ENCODE measurements around the gene SMOC2. TPM values are rescaled to one million over a fixed set of nuclear protein-coding genes. Genes with fewer than 3 reads are reported as not detected.

SMOC2 gene
- total and polyA plus RNA-seq, 2 experiments from 2014 or later = 1.9 to 3.2 TPM

DNA sequence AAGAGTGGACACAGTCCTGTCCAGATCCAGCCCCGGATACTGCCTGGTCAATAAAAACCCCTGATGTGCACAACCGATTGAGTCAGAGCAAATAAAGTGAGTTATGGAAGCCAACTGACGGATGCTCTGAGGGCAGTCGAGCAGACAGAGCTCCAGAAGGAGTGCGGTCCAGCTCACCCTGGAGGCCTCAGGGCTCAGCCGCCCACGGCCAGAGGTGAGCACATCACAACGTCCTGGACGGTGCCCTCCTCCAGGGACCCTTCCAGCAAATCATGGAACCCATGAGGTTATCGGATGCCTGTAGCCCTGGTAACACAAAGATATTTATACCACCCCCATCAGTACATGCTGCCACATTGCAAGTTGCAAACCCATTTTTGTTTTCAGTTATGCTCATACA lies 44.0 kb upstream of the SMOC2 start:
- Histone ChIP-seq H3K9me3 (ENCODE audit: low read depth) (no peaks in the 10 kb centered on the region), H3K27ac (no peak overlapping the region), H3K27me3 (no peaks in the 10 kb centered on the region), H3K36me3 (no peaks in the 10 kb centered on the region), H3K4me1 (ENCODE audit: low read depth) (no peaks in the 10 kb centered on the region), H3K4me3 (no peak overlapping the region)
- no peak for DNase-seq (ENCODE audit: low read depth in 1 of 2, low spot score in 1 of 2)
- TF ChIP-seq, protein P1, sequence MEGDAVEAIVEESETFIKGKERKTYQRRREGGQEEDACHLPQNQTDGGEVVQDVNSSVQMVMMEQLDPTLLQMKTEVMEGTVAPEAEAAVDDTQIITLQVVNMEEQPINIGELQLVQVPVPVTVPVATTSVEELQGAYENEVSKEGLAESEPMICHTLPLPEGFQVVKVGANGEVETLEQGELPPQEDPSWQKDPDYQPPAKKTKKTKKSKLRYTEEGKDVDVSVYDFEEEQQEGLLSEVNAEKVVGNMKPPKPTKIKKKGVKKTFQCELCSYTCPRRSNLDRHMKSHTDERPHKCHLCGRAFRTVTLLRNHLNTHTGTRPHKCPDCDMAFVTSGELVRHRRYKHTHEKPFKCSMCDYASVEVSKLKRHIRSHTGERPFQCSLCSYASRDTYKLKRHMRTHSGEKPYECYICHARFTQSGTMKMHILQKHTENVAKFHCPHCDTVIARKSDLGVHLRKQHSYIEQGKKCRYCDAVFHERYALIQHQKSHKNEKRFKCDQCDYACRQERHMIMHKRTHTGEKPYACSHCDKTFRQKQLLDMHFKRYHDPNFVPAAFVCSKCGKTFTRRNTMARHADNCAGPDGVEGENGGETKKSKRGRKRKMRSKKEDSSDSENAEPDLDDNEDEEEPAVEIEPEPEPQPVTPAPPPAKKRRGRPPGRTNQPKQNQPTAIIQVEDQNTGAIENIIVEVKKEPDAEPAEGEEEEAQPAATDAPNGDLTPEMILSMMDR (IDR thresholded peaks at IDR 0.05; ENCODE audit: low read depth, low read length) = no peak

DNA sequence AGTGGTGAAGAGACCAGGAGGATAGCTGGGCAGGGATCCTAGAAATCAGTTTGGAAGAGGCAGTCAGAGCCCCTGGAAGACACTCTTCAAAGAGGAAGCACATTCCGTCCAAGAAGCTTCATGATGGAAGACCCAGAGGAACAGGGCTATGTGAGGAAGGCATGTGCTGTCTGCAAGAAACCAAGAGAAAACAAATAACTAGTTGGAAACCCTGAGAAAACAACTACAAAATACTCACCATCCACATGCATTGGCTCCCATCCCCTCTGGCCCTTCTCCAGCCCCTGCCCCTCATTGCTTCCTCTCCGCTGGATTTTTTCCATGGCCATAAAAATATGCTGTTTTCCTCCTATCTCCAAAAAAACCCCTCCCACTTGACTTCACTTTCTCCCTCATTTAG lies 40.9 kb upstream of the SMOC2 start:
- Histone ChIP-seq H3K4me3 (no peak overlapping the region), H3K27me3 (no peaks in the 10 kb centered on the region), H3K27ac (no peak overlapping the region), H3K36me3 (no peaks in the 10 kb centered on the region), H3K4me1 (ENCODE audit: low read depth) (no peaks in the 10 kb centered on the region), H3K9me3 (ENCODE audit: low read depth) (no peaks in the 10 kb centered on the region)
- TF ChIP-seq, protein P1 (IDR thresholded peaks at IDR 0.05; ENCODE audit: low read depth, low read length) = no peak
- no peak for DNase-seq (ENCODE audit: low read depth in 1 of 2, low spot score in 1 of 2)

DNA sequence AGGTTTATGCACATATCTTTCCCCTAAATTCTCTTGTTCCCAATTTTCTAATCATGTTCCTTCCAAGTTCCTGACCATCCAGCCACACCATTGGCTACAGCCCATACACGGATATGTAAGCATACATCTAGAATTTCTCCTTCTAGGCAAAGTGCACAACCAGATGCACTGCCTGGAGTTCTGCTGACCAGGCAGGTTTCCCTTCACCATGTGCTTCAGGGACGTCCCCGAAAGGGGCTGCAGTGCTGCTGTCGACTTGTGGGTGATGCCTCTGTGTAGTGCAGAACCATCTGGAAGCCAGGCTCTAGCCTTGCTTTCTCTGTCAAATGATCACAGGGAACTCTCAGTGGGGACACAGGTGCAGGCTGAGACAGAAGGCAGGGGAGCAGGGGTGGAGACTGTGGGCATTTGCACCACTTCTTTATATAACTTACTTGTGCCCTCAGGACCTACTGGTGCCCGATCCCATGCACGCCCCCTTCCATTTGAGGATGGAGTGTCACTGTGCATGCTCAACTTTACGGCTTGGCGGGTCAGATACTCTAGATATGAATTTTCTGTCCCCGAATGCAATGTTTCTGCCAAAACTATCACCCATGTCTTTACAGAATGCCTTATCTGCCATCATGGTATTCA lies 37.5 kb upstream of the SMOC2 start:
- H3K27ac ChIP-seq = no peak overlapping the region
- H3K27me3 ChIP-seq = no peaks in the 10 kb centered on the region
- H3K9me3 ChIP-seq (ENCODE audit: low read depth) = no peaks in the 10 kb centered on the region
- H3K4me1 ChIP-seq (ENCODE audit: low read depth) = no peaks in the 10 kb centered on the region
- no peak for DNase-seq (ENCODE audit: low read depth in 1 of 2, low spot score in 1 of 2)
- H3K4me3 ChIP-seq = no peak overlapping the region
- TF ChIP-seq, protein P1 (IDR thresholded peaks at IDR 0.05; ENCODE audit: low read depth, low read length) = no peak
- no peaks in the 10 kb centered on the region for H3K36me3 ChIP-seq

DNA sequence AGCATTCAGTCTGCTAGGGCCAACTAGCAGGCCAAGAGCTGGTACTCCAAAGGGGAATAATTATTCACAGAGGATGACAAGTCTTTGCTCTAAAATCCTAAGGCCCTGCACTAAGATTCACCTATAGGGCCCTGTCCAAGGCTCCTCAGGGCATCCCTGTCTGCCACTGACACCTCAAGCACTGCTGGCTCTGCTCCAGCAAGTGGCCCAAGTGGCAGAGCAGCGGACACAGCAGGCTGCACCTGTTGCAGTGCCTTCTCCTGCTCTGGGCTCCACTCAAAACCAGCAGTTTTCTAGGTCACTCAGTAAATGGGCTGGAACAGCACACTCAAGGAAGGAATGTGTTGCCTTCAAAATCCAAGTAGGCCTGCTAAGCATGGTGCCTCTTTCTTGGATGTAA lies 36.4 kb upstream of the SMOC2 start:
- no peaks in the 10 kb centered on the region for H3K27me3 ChIP-seq
- H3K27ac ChIP-seq = no peak overlapping the region
- no peak for DNase-seq (ENCODE audit: low read depth in 1 of 2, low spot score in 1 of 2)
- no peak overlapping the region for H3K4me3 ChIP-seq
- H3K9me3 ChIP-seq (ENCODE audit: low read depth) = no peaks in the 10 kb centered on the region
- H3K36me3 ChIP-seq = no peaks in the 10 kb centered on the region
- H3K4me1 ChIP-seq (ENCODE audit: low read depth) = no peaks in the 10 kb centered on the region
- TF ChIP-seq, protein P1 (IDR thresholded peaks at IDR 0.05; ENCODE audit: low read depth, low read length) = no peak

DNA sequence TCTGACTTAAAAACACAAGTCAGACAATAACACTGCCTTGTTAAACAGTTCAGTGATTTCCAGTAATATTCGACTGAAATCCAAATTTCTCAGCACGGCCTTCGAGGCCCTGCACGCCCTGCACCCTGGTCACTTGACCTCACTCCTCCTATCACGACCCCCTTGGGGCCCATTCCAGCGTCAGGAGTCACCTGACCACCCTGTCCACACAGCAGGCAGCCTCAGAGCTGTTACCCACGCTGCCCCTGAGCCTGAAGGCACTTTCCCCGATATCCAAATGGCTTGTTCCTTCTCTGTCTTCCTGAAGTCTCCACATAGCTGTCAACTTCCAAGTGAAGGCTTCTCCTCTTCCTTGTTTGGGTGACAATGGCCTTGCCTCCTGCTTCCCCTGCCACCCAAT lies 33.1 kb upstream of the SMOC2 start:
- no peak for DNase-seq (ENCODE audit: low read depth in 1 of 2, low spot score in 1 of 2)
- Histone ChIP-seq H3K9me3 (ENCODE audit: low read depth) (no peaks in the 10 kb centered on the region), H3K27ac (no peak overlapping the region), H3K27me3 (no peaks in the 10 kb centered on the region), H3K4me3 (no peak overlapping the region), H3K36me3 (no peaks in the 10 kb centered on the region), H3K4me1 (ENCODE audit: low read depth) (no peaks in the 10 kb centered on the region)
- TF ChIP-seq, protein P1 (IDR thresholded peaks at IDR 0.05; ENCODE audit: low read depth, low read length) = no peak

Measured in cardiac muscle cell (in vitro differentiated cells and primary cell).